ENCODE data around the gene NKAIN2. TPM values are rescaled to one million over a fixed set of nuclear protein-coding genes. Genes with fewer than 3 reads are reported as not detected.

Gene NKAIN2
- total RNA-seq, 3 donors from 2014 or later (not counting 1 experiment from before 2014, with no cell fraction given): 0.45 TPM; not detected in 2

- WGBS (ENCODE audit: insufficient coverage): no CpG with 5 or more reads among the region's 3 CpGs
- DNase-seq (no peak), ATAC-seq (no peak)
- Histone ChIP-seq H3K27ac (ENCODE audit: low read length) (no peak overlapping the region), H3K4me1 (ENCODE audit: control insufficient read depth, insufficient read depth, low read length) (no peaks in the 10 kb centered on the region), H3K27me3 (ENCODE audit: control insufficient read depth, insufficient read depth, low read length) (no peaks in the 10 kb centered on the region), H3K9me3 (ENCODE audit: control insufficient read depth, insufficient read depth, low read length) (no peaks in the 10 kb centered on the region), H3K36me3 (ENCODE audit: control insufficient read depth, insufficient read depth, low read length) (no peaks in the 10 kb centered on the region), H3K4me3 (ENCODE audit: low read length) (no peak overlapping the region)
- Mint-ChIP-seq H3K27ac (no peak overlapping the region), H3K9me3 (no peaks in the 10 kb centered on the region), H3K27me3 (ENCODE audit: low read depth in 2 of 2) (no peaks in the 10 kb centered on the region), H3K36me3 (no peaks in the 10 kb centered on the region), H3K4me1 (no peaks in the 10 kb centered on the region), H3K4me3 (no peak overlapping the region)
- TF ChIP-seq, protein P1, sequence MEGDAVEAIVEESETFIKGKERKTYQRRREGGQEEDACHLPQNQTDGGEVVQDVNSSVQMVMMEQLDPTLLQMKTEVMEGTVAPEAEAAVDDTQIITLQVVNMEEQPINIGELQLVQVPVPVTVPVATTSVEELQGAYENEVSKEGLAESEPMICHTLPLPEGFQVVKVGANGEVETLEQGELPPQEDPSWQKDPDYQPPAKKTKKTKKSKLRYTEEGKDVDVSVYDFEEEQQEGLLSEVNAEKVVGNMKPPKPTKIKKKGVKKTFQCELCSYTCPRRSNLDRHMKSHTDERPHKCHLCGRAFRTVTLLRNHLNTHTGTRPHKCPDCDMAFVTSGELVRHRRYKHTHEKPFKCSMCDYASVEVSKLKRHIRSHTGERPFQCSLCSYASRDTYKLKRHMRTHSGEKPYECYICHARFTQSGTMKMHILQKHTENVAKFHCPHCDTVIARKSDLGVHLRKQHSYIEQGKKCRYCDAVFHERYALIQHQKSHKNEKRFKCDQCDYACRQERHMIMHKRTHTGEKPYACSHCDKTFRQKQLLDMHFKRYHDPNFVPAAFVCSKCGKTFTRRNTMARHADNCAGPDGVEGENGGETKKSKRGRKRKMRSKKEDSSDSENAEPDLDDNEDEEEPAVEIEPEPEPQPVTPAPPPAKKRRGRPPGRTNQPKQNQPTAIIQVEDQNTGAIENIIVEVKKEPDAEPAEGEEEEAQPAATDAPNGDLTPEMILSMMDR (IDR thresholded peaks at IDR 0.05): no peak
- intact Hi-C loops (cut with micrococcal nuclease): no loop called here
Observed at GRCh38 chr6:124857746-124858145, 1054.1 kb downstream of the NKAIN2 start.

DNA sequence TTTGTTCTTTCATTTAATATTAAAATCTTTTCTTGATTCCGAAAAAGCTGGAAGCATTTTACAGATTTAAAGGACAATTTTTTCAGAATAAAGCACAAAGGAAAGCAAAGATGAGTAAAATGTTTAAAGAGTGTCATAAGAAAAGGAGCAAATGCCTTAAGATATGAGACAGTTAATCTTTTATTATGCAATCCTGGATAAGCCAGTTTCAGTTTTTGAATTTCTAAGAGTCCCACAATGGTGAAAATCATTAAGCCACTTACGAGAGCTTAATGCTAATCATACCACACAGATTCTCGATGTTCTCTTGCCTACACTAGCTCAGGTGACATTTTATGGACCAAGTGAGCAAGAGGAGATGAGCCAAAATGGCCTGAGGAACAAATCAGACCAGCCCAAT lies 1054.9 kb downstream of the NKAIN2 start:
- Histone ChIP-seq H3K9me3 (ENCODE audit: control insufficient read depth, insufficient read depth, low read length) (no peaks in the 10 kb centered on the region), H3K27ac (ENCODE audit: low read length) (no peak overlapping the region), H3K27me3 (ENCODE audit: control insufficient read depth, insufficient read depth, low read length) (no peaks in the 10 kb centered on the region), H3K36me3 (ENCODE audit: control insufficient read depth, insufficient read depth, low read length) (no peaks in the 10 kb centered on the region), H3K4me3 (ENCODE audit: low read length) (no peak overlapping the region), H3K4me1 (ENCODE audit: control insufficient read depth, insufficient read depth, low read length) (no peaks in the 10 kb centered on the region)
- DNase-seq (no peak), ATAC-seq (no peak)
- Mint-ChIP-seq H3K4me3 (no peak overlapping the region), H3K27me3 (ENCODE audit: low read depth in 2 of 2) (no peaks in the 10 kb centered on the region), H3K27ac (no peak overlapping the region), H3K4me1 (no peaks in the 10 kb centered on the region), H3K9me3 (no peaks in the 10 kb centered on the region), H3K36me3 (no peaks in the 10 kb centered on the region)
- TF ChIP-seq, protein P1 (IDR thresholded peaks at IDR 0.05): no peak
- intact Hi-C loops (cut with micrococcal nuclease): no loop called here
- 82% methylated on average over 2 of the region's 3 CpGs for WGBS (ENCODE audit: insufficient coverage)

DNA sequence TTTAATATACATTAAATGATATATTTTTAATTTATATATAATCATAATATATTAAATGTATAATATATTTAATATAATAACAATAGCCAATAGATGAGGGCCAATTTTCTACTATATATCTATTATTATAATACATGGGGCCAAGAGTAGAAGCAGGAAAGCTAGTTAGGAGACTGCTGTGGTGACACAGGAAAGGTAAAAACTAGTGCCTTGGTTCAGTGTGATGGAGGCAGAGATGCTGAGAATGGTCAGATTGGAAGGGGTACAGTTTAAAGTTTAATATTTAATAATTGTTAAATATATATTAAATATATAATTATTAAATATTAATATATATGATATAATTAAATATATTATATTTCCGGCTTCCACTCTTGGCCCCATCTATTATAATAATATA lies 1055.7 kb downstream of the NKAIN2 start:
- Histone ChIP-seq H3K9me3 (ENCODE audit: control insufficient read depth, insufficient read depth, low read length) (no peaks in the 10 kb centered on the region), H3K27me3 (ENCODE audit: control insufficient read depth, insufficient read depth, low read length) (no peaks in the 10 kb centered on the region), H3K4me3 (ENCODE audit: low read length) (no peak overlapping the region), H3K27ac (ENCODE audit: low read length) (no peak overlapping the region), H3K36me3 (ENCODE audit: control insufficient read depth, insufficient read depth, low read length) (no peaks in the 10 kb centered on the region), H3K4me1 (ENCODE audit: control insufficient read depth, insufficient read depth, low read length) (no peaks in the 10 kb centered on the region)
- TF ChIP-seq, protein P1 (IDR thresholded peaks at IDR 0.05): no peak
- no peak for ATAC-seq
- WGBS (ENCODE audit: insufficient coverage): no CpG with 5 or more reads among the region's 1 CpG
- Mint-ChIP-seq H3K4me1 (no peaks in the 10 kb centered on the region), H3K4me3 (no peak overlapping the region), H3K27me3 (ENCODE audit: low read depth in 2 of 2) (no peaks in the 10 kb centered on the region), H3K36me3 (no peaks in the 10 kb centered on the region), H3K9me3 (no peaks in the 10 kb centered on the region), H3K27ac (no peak overlapping the region)
- intact Hi-C loops (cut with micrococcal nuclease): no loop called here
- no peak for DNase-seq

DNA sequence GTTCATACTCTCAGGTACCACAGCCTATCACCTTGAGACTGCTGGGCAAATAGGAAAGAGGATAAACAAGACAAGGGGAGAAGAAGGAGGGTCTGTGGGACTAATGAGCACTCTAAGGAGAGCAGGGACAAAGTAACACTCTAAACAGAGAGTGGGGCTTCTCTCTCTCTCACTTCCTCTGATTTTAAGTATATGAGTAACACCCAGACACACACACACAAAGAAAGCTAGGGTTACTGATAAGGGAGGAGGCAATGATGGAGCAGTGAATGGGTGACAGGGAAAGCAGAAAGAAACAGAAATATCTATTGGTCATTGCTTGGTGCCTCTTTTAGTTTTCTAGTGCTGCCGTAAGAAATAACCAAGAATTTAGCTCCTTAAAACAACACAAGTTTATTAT lies 1062.4 kb downstream of the NKAIN2 start:
- H3K36me3 Mint-ChIP-seq: no peaks in the 10 kb centered on the region
- Histone ChIP-seq H3K4me1 (ENCODE audit: control insufficient read depth, insufficient read depth, low read length) (no peaks in the 10 kb centered on the region), H3K27ac (ENCODE audit: low read length) (no peak overlapping the region), H3K27me3 (ENCODE audit: control insufficient read depth, insufficient read depth, low read length) (no peaks in the 10 kb centered on the region), H3K4me3 (ENCODE audit: low read length) (no peak overlapping the region), H3K9me3 (ENCODE audit: control insufficient read depth, insufficient read depth, low read length) (no peaks in the 10 kb centered on the region), H3K36me3 (ENCODE audit: control insufficient read depth, insufficient read depth, low read length) (no peaks in the 10 kb centered on the region)
- no peaks in the 10 kb centered on the region for H3K9me3 Mint-ChIP-seq
- DNase-seq: no peak
- intact Hi-C loops (cut with micrococcal nuclease): no loop called here
- H3K27me3 Mint-ChIP-seq (ENCODE audit: low read depth in 2 of 2): peaks cover 0 to 12% of the 10 kb centered on the region in 2 donors
- WGBS (ENCODE audit: insufficient coverage): 95% methylated on average over 1 of the region's 1 CpG
- TF ChIP-seq, protein P1 (IDR thresholded peaks at IDR 0.05): no peak
- H3K27ac Mint-ChIP-seq: no peak overlapping the region
- H3K4me3 Mint-ChIP-seq: no peak overlapping the region
- no peaks in the 10 kb centered on the region for H3K4me1 Mint-ChIP-seq
- no peak for ATAC-seq
